Stromal cell of bone marrow (primary cell): ENCODE data around the gene SLA2.

Source experiments
- DNase-seq: peaks from one replicate; pipeline ENCODE4 v3.0.0-alpha.2; 2012; ENCODE audit warnings: low read depth

The SLA2 gene

GRCh38 chr20:36607586-36608387 is 38.2 kb downstream of the SLA2 start:
- no peak for DNase-seq

GRCh38 chr20:36606158-36607066 is 39.6 kb downstream of the SLA2 start:
- no peak for DNase-seq

GRCh38 chr20:36605399-36606157 is 40.4 kb downstream of the SLA2 start, which contains the start of gene RAB5IF:
Gene RAB5IF, plus strand, starts transcription at chr20:36605779. Its CDS starts 173 bp downstream, at chr20:36605952.
- peak; percentile 95 for DNase-seq

- DNase-seq, result no peak
Observed at GRCh38 chr20:36604952-36605398, 41.0 kb downstream of the SLA2 start.

GRCh38 chr20:36601540-36601939 is 44.5 kb downstream of the SLA2 start:
- DNase-seq, result no peak

- DNase-seq, result no peak
Observed at GRCh38 chr20:36599912-36600345, 46.1 kb downstream of the SLA2 start.

- DNase-seq, result no peak
Observed at GRCh38 chr20:36593347-36593929, 52.6 kb downstream of the SLA2 start.

- peak; percentile 39 for DNase-seq
Observed at GRCh38 chr20:36591854-36592641, 53.9 kb downstream of the SLA2 start.

- no peak for DNase-seq
Observed at GRCh38 chr20:36591281-36591680, 54.7 kb downstream of the SLA2 start.

- no peak for DNase-seq
Observed at GRCh38 chr20:36587388-36588070, 58.5 kb downstream of the SLA2 start.

GRCh38 chr20:36585410-36586125 is 60.4 kb downstream of the SLA2 start:
- peak; percentile 71 for DNase-seq

GRCh38 chr20:36584018-36584481 is 61.9 kb downstream of the SLA2 start:
- no peak for DNase-seq

- no peak for DNase-seq
Observed at GRCh38 chr20:36582821-36583220, 63.2 kb downstream of the SLA2 start.

- no peak for DNase-seq
Observed at GRCh38 chr20:36582322-36582721, 63.7 kb downstream of the SLA2 start.

- peak; percentile 69 for DNase-seq
Observed at GRCh38 chr20:36579996-36580545, 65.9 kb downstream of the SLA2 start.

- no peak for DNase-seq
Observed at GRCh38 chr20:36578356-36579041, 67.5 kb downstream of the SLA2 start.

- DNase-seq, result no peak
Observed at GRCh38 chr20:36576081-36576445, 69.9 kb downstream of the SLA2 start.

GRCh38 chr20:36574366-36575135 is 71.4 kb downstream of the SLA2 start:
- DNase-seq, result no peak
